GM12865 (cell line): ENCODE data around the gene CSNK1A1.

Experiments
- DNase-seq: peaks from one replicate; pipeline ENCODE4 v3.0.0; 2010; ENCODE audit warnings: low read depth
- H3K4me3 ChIP-seq: 2 replicates; pipeline ENCODE4 v1.5.1; 2011; ENCODE audit warnings: mild to moderate bottlenecking, low read depth, low read length, control low read depth
- CTCF ChIP-seq: IDR thresholded peaks from 2 replicates; pipeline ENCODE4 v1.5.1; 2011; ENCODE audit warnings: low read length, control low read depth, low read depth, inconsistent platforms; ENCODE audit not compliant: insufficient read depth; ENCODE audit errors: missing control alignments

CSNK1A1 gene

GRCh38 chr5:149457393-149457763 is 93.9 kb downstream of the CSNK1A1 start:
- no peak for TF ChIP-seq CTCF
- DNase-seq = no peak
- H3K4me3 ChIP-seq = no peak overlapping the region

- DNase-seq = no peak
- H3K4me3 ChIP-seq = no peak overlapping the region
- TF ChIP-seq CTCF = no peak
Measured at GRCh38 chr5:149456597-149457392, 94.4 kb downstream of the CSNK1A1 start.

- no peak for TF ChIP-seq CTCF
- H3K4me3 ChIP-seq = no peak overlapping the region
- DNase-seq = no peak
Measured at GRCh38 chr5:149455889-149456409, 95.3 kb downstream of the CSNK1A1 start.

GRCh38 chr5:149453618-149454415 is 97.4 kb downstream of the CSNK1A1 start:
- DNase-seq = no peak
- H3K4me3 ChIP-seq = no peak overlapping the region
- no peak for TF ChIP-seq CTCF

- DNase-seq = no peak
- no peak for TF ChIP-seq CTCF
- no peak overlapping the region for H3K4me3 ChIP-seq
Measured at GRCh38 chr5:149452665-149453617, 98.3 kb downstream of the CSNK1A1 start.

- no peak for DNase-seq
- no peak overlapping the region for H3K4me3 ChIP-seq
- no peak for TF ChIP-seq CTCF
Measured at GRCh38 chr5:149452007-149452664, 99.1 kb downstream of the CSNK1A1 start.
